ENCODE measurements around the gene SULT1A1.

Gene SULT1A1

GRCh38 chr16:28592511-28592910, 17.3 kb downstream of the SULT1A1 start:
- ChIA-PET POLR2A (no interaction called here), CTCF (no interaction called here)
- H3K4me3 ChIP-seq (ENCODE audit: low read depth, low read length) = no peak overlapping the region
- no peak for TF ChIP-seq CTCF (IDR thresholded peaks at IDR 0.05; ENCODE audit: insufficient read depth, low read length, missing control alignments)
- no peak for DNase-seq (ENCODE audit: low read depth, low spot score)

DNA sequence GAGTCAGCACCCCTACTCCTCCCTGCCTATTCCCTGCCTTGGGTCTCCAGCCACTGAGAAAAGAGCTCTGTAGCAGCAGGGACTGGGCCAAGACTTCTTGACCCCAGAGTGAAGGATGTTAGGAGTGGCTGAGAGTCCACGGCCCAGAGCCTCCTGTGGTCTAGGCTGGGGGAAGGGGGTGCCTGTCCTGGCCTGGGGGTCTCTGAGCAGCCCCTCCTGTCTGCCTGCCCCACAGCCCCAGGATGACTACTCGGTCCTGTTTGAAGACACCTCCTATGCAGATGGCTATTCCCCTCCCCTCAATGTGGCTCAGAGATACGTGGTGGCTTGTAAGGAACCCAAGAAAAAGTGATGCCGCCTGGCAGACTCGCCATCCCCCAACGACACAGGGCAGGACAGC, 18.5 kb downstream of the SULT1A1 start:
- TF ChIP-seq CTCF (IDR thresholded peaks at IDR 0.05; ENCODE audit: insufficient read depth, low read length, missing control alignments) = no peak
- no peak for DNase-seq (ENCODE audit: low read depth, low spot score)
- H3K4me3 ChIP-seq (ENCODE audit: low read depth, low read length) = no peak overlapping the region
- CTCF ChIA-PET = no interaction called here
- POLR2A ChIA-PET = no interaction called here

- ChIA-PET POLR2A (no interaction called here), CTCF (no interaction called here)
- no peak overlapping the region for H3K4me3 ChIP-seq (ENCODE audit: low read depth, low read length)
- DNase-seq (ENCODE audit: low read depth, low spot score) = no peak
- TF ChIP-seq CTCF (IDR thresholded peaks at IDR 0.05; ENCODE audit: insufficient read depth, low read length, missing control alignments) = no peak
Measured at GRCh38 chr16:28590384-28591340, 19.2 kb downstream of the SULT1A1 start.

DNA sequence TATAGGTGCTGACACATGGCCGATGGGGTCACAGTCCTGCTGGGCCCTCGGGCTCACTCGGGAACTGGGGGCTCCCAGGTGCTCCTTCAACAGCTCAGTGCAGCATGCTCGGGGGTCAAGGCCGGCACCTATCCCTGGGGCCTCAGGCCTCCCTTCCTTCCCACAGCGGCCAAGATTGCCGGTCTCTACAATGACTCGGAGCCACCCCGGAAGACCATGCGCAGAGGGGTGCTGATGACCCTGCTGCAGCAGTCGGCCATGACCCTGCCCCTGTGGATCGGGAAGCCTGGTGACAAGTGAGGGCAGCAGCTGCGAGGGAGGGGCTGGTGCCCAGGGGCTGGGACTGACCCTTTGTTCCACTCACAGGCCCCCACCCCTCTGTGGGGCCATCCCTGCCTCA, 19.9 kb downstream of the SULT1A1 start:
- CTCF ChIA-PET = no interaction called here
- DNase-seq (ENCODE audit: low read depth, low spot score) = no peak
- no peak for TF ChIP-seq CTCF (IDR thresholded peaks at IDR 0.05; ENCODE audit: insufficient read depth, low read length, missing control alignments)
- no peak overlapping the region for H3K4me3 ChIP-seq (ENCODE audit: low read depth, low read length)
- POLR2A ChIA-PET = no interaction called here

- no peak overlapping the region for H3K4me3 ChIP-seq (ENCODE audit: low read depth, low read length)
- no peak for DNase-seq (ENCODE audit: low read depth, low spot score)
- POLR2A ChIA-PET = interaction anchor here (0.6 kb wide), 1 partner anchor 73 kb away, joined by 6 read pairs; no protein-coding TSS in a partner anchor
- TF ChIP-seq CTCF (IDR thresholded peaks at IDR 0.05; ENCODE audit: insufficient read depth, low read length, missing control alignments) = no peak
- CTCF ChIA-PET = no interaction called here
Measured at GRCh38 chr16:28589069-28589468, 20.8 kb downstream of the SULT1A1 start.

DNA sequence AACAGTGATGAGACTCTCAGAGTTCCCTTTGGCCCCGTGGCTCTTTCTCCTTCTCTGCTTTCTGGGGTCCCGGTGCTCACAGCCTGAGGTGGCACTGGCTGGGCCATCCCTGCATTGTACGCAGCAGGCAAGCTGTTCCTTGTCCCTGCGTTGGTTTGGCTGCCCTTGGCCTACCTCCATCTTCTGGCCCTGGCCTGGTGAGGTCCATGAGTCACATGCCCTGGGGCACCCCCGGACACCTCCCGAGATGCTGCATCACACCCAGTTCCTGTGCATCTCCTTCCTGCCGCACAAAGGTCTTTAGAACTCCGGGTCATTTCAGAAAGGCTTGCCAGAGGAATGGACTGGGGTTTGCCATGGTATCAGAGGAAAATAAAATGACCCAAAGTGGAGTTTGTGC, 22.5 kb downstream of the SULT1A1 start:
- ChIA-PET CTCF (no interaction called here), POLR2A (no interaction called here)
- H3K4me3 ChIP-seq (ENCODE audit: low read depth, low read length) = no peak overlapping the region
- DNase-seq (ENCODE audit: low read depth, low spot score) = no peak
- no peak for TF ChIP-seq CTCF (IDR thresholded peaks at IDR 0.05; ENCODE audit: insufficient read depth, low read length, missing control alignments)
